Measurements from ENCODE around the gene MBTD1. TPM values are rescaled to one million over a fixed set of nuclear protein-coding genes. Genes with fewer than 3 reads are reported as not detected.

MBTD1 gene
- total and polyA plus RNA-seq, 9 of the 15 experiments (the other 6 are each of a cell fraction or from before 2014, with no cell fraction given): 2.1 to 26.3 (median 13.3) TPM

GRCh38 chr17:51255673-51256072 is 4.2 kb downstream of the MBTD1 start (continued):
- no peak for TF ChIP-seq TFE3 (CRISPR knock-in tag; IDR thresholded peaks at IDR 0.05)
- TF ChIP-seq EP400 (IDR thresholded peaks at IDR 0.05): no peak
- TF ChIP-seq NFIX (CRISPR knock-in tag; IDR thresholded peaks at IDR 0.05; ENCODE audit: low read depth): no peak
- no peak for TF ChIP-seq PHTF2 (CRISPR knock-in tag; IDR thresholded peaks at IDR 0.05)
- TF ChIP-seq CUX1 (CRISPR knock-in tag; IDR thresholded peaks at IDR 0.05): no peak
